Anterior cingulate cortex (tissue), 58 donors: Measurements from ENCODE around the gene SLC41A3.

Source experiments
- DNase-seq, 58 donors: peaks; one replicate each; lab custom pipeline; 2025; lab: John Stamatoyannopoulos, UW

Gene SLC41A3

GRCh38 chr3:126083913-126084767 is at the start of gene SLC41A3:
Gene SLC41A3, minus strand, starts transcription at chr3:126084124. Its CDS starts 15,905 bp downstream, at chr3:126068219.
- peak in 57 of 58 donors; percentile 22 to 90 (median 77) for DNase-seq

GRCh38 chr3:126133606-126134005 is 49.7 kb upstream of the SLC41A3 start:
- DNase-seq, result no peak

- peak in 2 of 58 donors; percentile 16 to 19 for DNase-seq
Observed at GRCh38 chr3:126132751-126133511, 49.0 kb upstream of the SLC41A3 start.

GRCh38 chr3:126131881-126132750 is 48.2 kb upstream of the SLC41A3 start:
- DNase-seq, result no peak

- DNase-seq, result no peak
Observed at GRCh38 chr3:126130981-126131745, 47.2 kb upstream of the SLC41A3 start.

- no peak for DNase-seq
Observed at GRCh38 chr3:126130081-126130855, 46.3 kb upstream of the SLC41A3 start.

GRCh38 chr3:126129398-126129891 is 45.5 kb upstream of the SLC41A3 start:
- no peak for DNase-seq

- no peak for DNase-seq
Observed at GRCh38 chr3:126128504-126129397, 44.8 kb upstream of the SLC41A3 start.

GRCh38 chr3:126127904-126128303 is 44.0 kb upstream of the SLC41A3 start:
- no peak for DNase-seq

GRCh38 chr3:126127452-126127851 is 43.5 kb upstream of the SLC41A3 start:
- DNase-seq, result no peak

GRCh38 chr3:126126811-126127431 is 43.0 kb upstream of the SLC41A3 start:
- DNase-seq, result no peak

GRCh38 chr3:126126286-126126685 is 42.4 kb upstream of the SLC41A3 start:
- no peak for DNase-seq

GRCh38 chr3:126125781-126126251 is 41.9 kb upstream of the SLC41A3 start:
- DNase-seq, result no peak

- no peak for DNase-seq
Observed at GRCh38 chr3:126125341-126125740, 41.4 kb upstream of the SLC41A3 start.

GRCh38 chr3:126124896-126125295 is 41.0 kb upstream of the SLC41A3 start:
- DNase-seq, result no peak

- no peak for DNase-seq
Observed at GRCh38 chr3:126124148-126124868, 40.4 kb upstream of the SLC41A3 start.
